GM18498 (cell line): Measurements from ENCODE around the gene ACOX1.

ENCODE experiments used
- ATAC-seq: cut with Tn5 transposase; IDR thresholded peaks from one replicate; pipeline ENCODE4 v1.9.1; 2021; ENCODE audit warnings: mild to moderate bottlenecking, moderate library complexity; ENCODE audit not compliant: unreplicated experiment

Gene ACOX1

GRCh38 chr17:76008630-76009425 lies 29.9 kb upstream of the ACOX1 start:
- ATAC-seq: no peak

- no peak for ATAC-seq
Observed at GRCh38 chr17:76008208-76008607, 29.2 kb upstream of the ACOX1 start.

DNA sequence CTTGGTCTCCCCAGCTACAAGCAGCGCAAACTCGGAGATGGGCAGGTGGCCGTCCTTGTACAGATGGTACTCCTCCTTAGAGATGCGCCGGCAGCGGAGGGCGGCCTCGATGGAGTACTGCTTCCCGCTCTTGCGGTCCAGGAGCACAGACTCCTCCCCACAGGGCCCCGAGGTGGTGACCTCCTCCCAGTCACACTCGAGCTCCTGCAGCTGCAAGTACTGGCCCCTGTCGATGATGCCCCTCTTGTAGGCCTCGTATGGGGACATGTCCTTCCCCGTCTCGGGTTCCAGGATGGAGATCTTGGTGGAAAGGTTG lies 28.8 kb upstream of the ACOX1 start:
- ATAC-seq: no peak

DNA sequence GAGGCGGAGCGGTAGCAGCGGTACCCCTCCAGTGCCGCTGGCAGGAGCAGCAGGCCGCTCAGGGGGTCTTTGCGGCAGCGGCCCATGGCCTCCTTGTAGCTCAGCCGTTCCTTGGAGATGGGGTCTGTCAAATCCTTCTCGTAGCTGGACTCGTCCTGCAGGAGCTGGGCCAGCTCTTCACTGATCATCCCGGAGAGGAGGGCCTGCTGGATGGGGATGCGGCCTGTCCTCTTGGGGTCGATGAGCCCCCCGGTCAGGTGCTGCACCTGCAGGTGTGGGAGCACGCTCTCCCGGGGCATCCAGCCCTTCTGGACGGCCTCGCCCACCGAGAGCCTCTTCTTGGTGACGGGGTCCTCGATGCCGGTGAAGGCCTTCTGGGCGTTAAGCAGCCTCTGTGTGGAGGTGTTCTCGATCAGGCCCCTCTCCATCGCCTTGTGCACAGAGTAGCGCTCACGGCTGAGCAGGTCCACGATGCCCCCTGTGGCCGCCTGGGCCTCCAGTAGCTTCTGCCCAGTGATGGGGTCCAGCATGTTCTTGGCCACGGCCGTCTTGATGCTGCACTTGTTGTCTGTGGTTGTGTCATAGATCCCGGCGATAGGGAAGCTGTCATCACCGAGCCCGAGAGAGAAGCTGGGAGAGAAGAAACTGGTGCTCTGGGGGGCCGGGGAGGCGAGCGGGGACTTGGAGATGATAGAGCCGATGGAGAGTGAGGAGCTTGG lies 28.3 kb upstream of the ACOX1 start:
- ATAC-seq: no peak

- no peak for ATAC-seq
Observed at GRCh38 chr17:76005263-76006149, 26.5 kb upstream of the ACOX1 start.

DNA sequence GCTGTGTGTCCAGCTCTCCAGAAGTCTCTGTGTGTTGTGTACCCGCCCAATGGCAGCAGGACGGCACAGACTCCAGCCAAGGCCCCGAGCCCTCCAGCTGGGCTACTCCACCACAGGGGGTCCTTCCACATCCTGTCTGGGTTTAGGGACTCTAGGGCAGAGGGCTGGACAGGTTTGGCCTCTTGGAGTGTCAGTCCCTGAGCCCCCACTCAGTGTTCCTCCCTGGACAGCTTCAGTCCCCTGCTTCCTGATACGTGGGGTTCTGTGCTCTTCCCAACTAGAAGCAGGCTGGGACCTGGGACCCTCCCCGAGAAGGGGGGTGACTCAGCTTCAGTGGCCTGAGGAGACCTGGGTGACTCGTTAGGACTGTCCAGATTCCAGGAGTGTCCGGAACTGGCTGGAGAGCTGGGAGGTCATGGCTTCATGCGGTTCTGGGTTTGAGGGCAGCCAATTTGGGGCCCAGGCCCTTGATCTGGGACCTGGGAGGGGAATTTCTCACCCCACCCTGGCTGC lies 25.8 kb upstream of the ACOX1 start:
- ATAC-seq: no peak

- ATAC-seq: no peak
Observed at GRCh38 chr17:76003915-76004314, 24.9 kb upstream of the ACOX1 start.

GRCh38 chr17:76002100-76002499 lies 23.1 kb upstream of the ACOX1 start:
- no peak for ATAC-seq

DNA sequence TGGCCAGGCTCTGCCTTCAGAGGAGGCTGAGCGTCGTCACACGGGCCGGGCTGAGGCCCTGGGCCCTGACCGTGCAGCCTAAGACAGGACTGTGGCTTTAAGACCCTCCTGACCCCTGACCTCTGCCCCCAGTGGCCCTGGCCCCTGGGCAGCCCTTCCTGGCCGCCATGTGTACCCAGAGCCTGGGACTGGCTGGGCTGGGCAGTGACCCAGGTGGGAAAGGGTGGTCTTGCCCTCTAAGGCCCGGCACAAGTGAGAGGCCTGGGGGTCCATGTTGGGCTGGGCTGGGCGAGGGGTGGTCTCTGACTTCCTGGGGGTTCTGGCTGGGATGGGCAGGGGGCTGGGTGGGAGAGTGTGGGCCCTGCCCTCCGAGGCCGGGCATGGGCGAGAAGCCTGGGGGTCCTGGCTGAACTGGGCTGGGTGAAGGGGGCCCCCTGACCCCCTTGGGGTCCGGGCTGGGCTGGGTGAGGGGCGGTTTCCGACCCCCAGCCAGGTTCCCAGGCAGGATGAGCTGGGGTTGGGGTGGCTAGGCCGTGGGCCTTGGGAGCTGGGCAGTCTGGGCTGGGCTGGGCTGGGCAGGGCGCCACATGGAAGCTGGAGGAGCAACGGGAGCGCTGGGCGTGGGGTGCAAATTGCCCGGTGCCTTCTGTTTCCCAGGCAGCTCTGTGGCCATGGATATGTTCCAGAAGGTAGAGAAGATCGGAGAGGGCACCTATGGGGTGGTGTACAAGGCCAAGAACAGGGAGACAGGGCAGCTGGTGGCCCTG lies 22.0 kb upstream of the ACOX1 start, which contains the start of gene CDK3:
Gene CDK3, plus strand, starts transcription at position 101 of the 767 bp plus-strand sequence. Its CDS starts 571 bp downstream, at position 672.
- no peak for ATAC-seq

GRCh38 chr17:76000016-76000754 lies 21.2 kb upstream of the ACOX1 start:
- ATAC-seq: no peak

- no peak for ATAC-seq
Observed at GRCh38 chr17:75998327-75998795, 19.4 kb upstream of the ACOX1 start.

- no peak for ATAC-seq
Observed at GRCh38 chr17:75996665-75997590, 18.0 kb upstream of the ACOX1 start.

GRCh38 chr17:75995385-75995925 lies 16.5 kb upstream of the ACOX1 start:
- ATAC-seq: no peak

GRCh38 chr17:75994802-75995370 lies 15.9 kb upstream of the ACOX1 start:
- ATAC-seq: no peak

DNA sequence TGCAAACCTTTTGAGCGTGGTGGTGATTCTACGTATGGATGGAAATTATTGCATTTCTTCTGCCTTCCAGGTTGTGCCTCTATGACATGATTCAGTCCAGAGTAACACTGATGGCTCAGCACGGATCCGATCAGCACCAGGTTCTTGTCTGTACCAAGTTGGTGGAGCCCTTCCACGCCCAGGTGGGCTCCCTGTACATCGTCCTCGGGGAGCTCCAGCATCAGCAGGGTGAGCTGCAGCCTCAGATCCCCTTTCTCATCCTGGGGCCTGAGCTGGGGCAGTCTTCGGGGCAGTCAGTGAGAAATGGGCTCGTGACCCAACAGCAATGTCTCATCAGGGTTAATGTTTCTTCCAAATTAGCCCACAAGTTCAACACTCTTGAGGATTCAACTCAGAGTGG lies 12.4 kb upstream of the ACOX1 start:
- ATAC-seq: no peak

DNA sequence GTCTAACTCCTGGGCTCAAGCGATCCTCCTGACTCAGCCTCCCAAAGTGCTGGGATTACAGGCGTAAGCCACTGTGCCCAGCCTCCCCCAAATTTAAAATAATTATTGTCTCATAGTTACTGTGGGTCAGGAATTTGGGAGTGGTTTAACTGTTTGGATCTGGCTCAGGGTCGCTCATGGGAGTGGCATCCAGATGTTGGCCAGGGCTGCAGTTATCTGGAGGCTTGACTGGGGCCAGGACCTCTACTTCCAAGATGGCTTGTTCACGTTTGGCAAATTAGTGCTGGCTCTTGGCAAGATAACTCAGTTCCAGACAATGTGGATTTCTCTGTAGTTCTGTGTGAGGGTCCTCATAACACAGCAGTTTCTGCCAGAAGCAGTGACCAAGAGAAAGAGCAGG lies 8.1 kb upstream of the ACOX1 start:
- ATAC-seq: no peak

GRCh38 chr17:75985986-75986385 lies 7.0 kb upstream of the ACOX1 start:
- ATAC-seq: no peak
